GM04503 (cell line): ENCODE measurements around the gene NBAS.
"Not testable (repeated sequence)": the region's sequence is repeated elsewhere in the genome, so short reads cannot be mapped to it uniquely, and the experiment has no call there.

Experiments used
- DNase-seq: peaks from one replicate; pipeline ENCODE4 v3.0.0-alpha.2; 2012; ENCODE audit warnings: low read depth

The NBAS gene

GRCh38 chr2:15460112-15460620 is 101.0 kb downstream of the NBAS start:
- DNase-seq = no peak

GRCh38 chr2:15458277-15458676 is 102.9 kb downstream of the NBAS start:
- DNase-seq = no peak

GRCh38 chr2:15457868-15458267 is 103.3 kb downstream of the NBAS start:
- DNase-seq = no peak

- DNase-seq = no peak
Measured at GRCh38 chr2:15456352-15456751, 104.8 kb downstream of the NBAS start.

GRCh38 chr2:15450808-15451207 is 110.3 kb downstream of the NBAS start:
- DNase-seq = no peak

- no peak for DNase-seq
Measured at GRCh38 chr2:15449556-15450236, 111.4 kb downstream of the NBAS start.

GRCh38 chr2:15448250-15448839 is 112.8 kb downstream of the NBAS start:
- DNase-seq = no peak

- DNase-seq = no peak
Measured at GRCh38 chr2:15447381-15447780, 113.8 kb downstream of the NBAS start.

GRCh38 chr2:15446961-15447360 is 114.2 kb downstream of the NBAS start:
- no peak for DNase-seq

- no peak for DNase-seq
Measured at GRCh38 chr2:15445891-15446562, 115.1 kb downstream of the NBAS start.

- not testable (repeated sequence) for DNase-seq
Measured at GRCh38 chr2:15439768-15440524, 121.2 kb downstream of the NBAS start.

- DNase-seq = not testable (repeated sequence)
Measured at GRCh38 chr2:15439366-15439765, 121.8 kb downstream of the NBAS start.

- no peak for DNase-seq
Measured at GRCh38 chr2:15436195-15436594, 124.9 kb downstream of the NBAS start.

- no peak for DNase-seq
Measured at GRCh38 chr2:15435474-15435873, 125.7 kb downstream of the NBAS start.

- DNase-seq = no peak
Measured at GRCh38 chr2:15432642-15433256, 128.4 kb downstream of the NBAS start.

- DNase-seq = no peak
Measured at GRCh38 chr2:15429032-15429431, 132.1 kb downstream of the NBAS start.

GRCh38 chr2:15427987-15428386 is 133.1 kb downstream of the NBAS start:
- no peak for DNase-seq

- DNase-seq = no peak
Measured at GRCh38 chr2:15426606-15427005, 134.5 kb downstream of the NBAS start.

GRCh38 chr2:15425712-15426111 is 135.4 kb downstream of the NBAS start:
- no peak for DNase-seq

- DNase-seq = no peak
Measured at GRCh38 chr2:15421753-15422152, 139.4 kb downstream of the NBAS start.

- DNase-seq = no peak
Measured at GRCh38 chr2:15415748-15416147, 145.4 kb downstream of the NBAS start.

- DNase-seq = no peak
Measured at GRCh38 chr2:15412779-15413178, 148.4 kb downstream of the NBAS start.
